ENCODE results near the gene FPR2. TPM values are rescaled to one million over a fixed set of nuclear protein-coding genes. Genes with fewer than 3 reads are reported as not detected.
"Not testable (repeated sequence)": the region's sequence is repeated elsewhere in the genome, so short reads cannot be mapped to it uniquely, and the experiment has no call there.

The FPR2 gene
- total RNA-seq, 1 donor from 2014 or later, result not detected

- H3K36me3 Mint-ChIP-seq (ENCODE audit: low read depth), result no peaks in the 10 kb centered on the region
- intact Hi-C loops (cut with micrococcal nuclease), result no loop called here
- no peaks in the 10 kb centered on the region for H3K4me1 Mint-ChIP-seq (ENCODE audit: low read depth)
- peaks cover 13% of the 10 kb centered on the region for H3K9me3 Mint-ChIP-seq
- H3K4me3 Mint-ChIP-seq, result no peak overlapping the region
- no peak overlapping the region for H3K27ac Mint-ChIP-seq
- DNase-seq (ENCODE audit: low spot score), result no peak
- H3K27me3 Mint-ChIP-seq (ENCODE audit: insufficient read depth), result peaks cover 3% of the 10 kb centered on the region
Measured at GRCh38 chr19:51727349-51727880, 33.6 kb upstream of the FPR2 start.

GRCh38 chr19:51729781-51730180, 31.2 kb upstream of the FPR2 start:
- Mint-ChIP-seq H3K27me3 (ENCODE audit: insufficient read depth) (no peaks in the 10 kb centered on the region), H3K4me1 (ENCODE audit: low read depth) (no peaks in the 10 kb centered on the region), H3K9me3 (peaks cover 13% of the 10 kb centered on the region), H3K27ac (no peak overlapping the region), H3K36me3 (ENCODE audit: low read depth) (no peaks in the 10 kb centered on the region), H3K4me3 (no peak overlapping the region)
- intact Hi-C loops (cut with micrococcal nuclease), result no loop called here
- no peak for DNase-seq (ENCODE audit: low spot score)

- Mint-ChIP-seq H3K27ac (no peak overlapping the region), H3K27me3 (ENCODE audit: insufficient read depth) (peaks cover 2% of the 10 kb centered on the region), H3K4me1 (ENCODE audit: low read depth) (no peaks in the 10 kb centered on the region), H3K4me3 (no peak overlapping the region), H3K9me3 (peaks cover 11% of the 10 kb centered on the region), H3K36me3 (ENCODE audit: low read depth) (no peaks in the 10 kb centered on the region)
- intact Hi-C loops (cut with micrococcal nuclease), result no loop called here
- no peak for DNase-seq (ENCODE audit: low spot score)
Measured at GRCh38 chr19:51733742-51734522, 27.0 kb upstream of the FPR2 start.

- H3K27me3 Mint-ChIP-seq (ENCODE audit: insufficient read depth), result peaks cover 2% of the 10 kb centered on the region
- intact Hi-C loops (cut with micrococcal nuclease), result no loop called here
- no peak for DNase-seq (ENCODE audit: low spot score)
- peaks cover 7% of the 10 kb centered on the region for H3K9me3 Mint-ChIP-seq
- H3K36me3 Mint-ChIP-seq (ENCODE audit: low read depth), result no peaks in the 10 kb centered on the region
- no peak overlapping the region for H3K27ac Mint-ChIP-seq
- H3K4me3 Mint-ChIP-seq, result no peak overlapping the region
- H3K4me1 Mint-ChIP-seq (ENCODE audit: low read depth), result no peaks in the 10 kb centered on the region
Measured at GRCh38 chr19:51735759-51736449, 25.1 kb upstream of the FPR2 start.

- Mint-ChIP-seq H3K9me3 (no peaks in the 10 kb centered on the region), H3K4me3 (no peak overlapping the region), H3K27ac (no peak overlapping the region), H3K36me3 (ENCODE audit: low read depth) (no peaks in the 10 kb centered on the region), H3K27me3 (ENCODE audit: insufficient read depth) (peaks cover 2% of the 10 kb centered on the region), H3K4me1 (ENCODE audit: low read depth) (no peaks in the 10 kb centered on the region)
- intact Hi-C loops (cut with micrococcal nuclease), result no loop called here
- no peak for DNase-seq (ENCODE audit: low spot score)
Measured at GRCh38 chr19:51737389-51737788, 23.6 kb upstream of the FPR2 start.

- Mint-ChIP-seq H3K9me3 (no peaks in the 10 kb centered on the region), H3K36me3 (ENCODE audit: low read depth) (no peaks in the 10 kb centered on the region), H3K27ac (no peak overlapping the region), H3K4me1 (ENCODE audit: low read depth) (no peaks in the 10 kb centered on the region), H3K27me3 (ENCODE audit: insufficient read depth) (peaks cover 2% of the 10 kb centered on the region), H3K4me3 (no peak overlapping the region)
- intact Hi-C loops (cut with micrococcal nuclease), result no loop called here
- DNase-seq (ENCODE audit: low spot score), result no peak
Measured at GRCh38 chr19:51737924-51738323, 23.1 kb upstream of the FPR2 start.

- H3K27me3 Mint-ChIP-seq (ENCODE audit: insufficient read depth); H3K27ac Mint-ChIP-seq; H3K4me1 Mint-ChIP-seq (ENCODE audit: low read depth); H3K9me3 Mint-ChIP-seq; H3K4me3 Mint-ChIP-seq; intact Hi-C loops (cut with micrococcal nuclease); H3K36me3 Mint-ChIP-seq (ENCODE audit: low read depth); DNase-seq (ENCODE audit: low spot score): not testable (repeated sequence)
Measured at GRCh38 chr19:51738523-51738922, 22.5 kb upstream of the FPR2 start.

GRCh38 chr19:51739466-51740213, 21.3 kb upstream of the FPR2 start:
- H3K4me1 Mint-ChIP-seq (ENCODE audit: low read depth), result no peaks in the 10 kb centered on the region
- no peak overlapping the region for H3K4me3 Mint-ChIP-seq
- H3K36me3 Mint-ChIP-seq (ENCODE audit: low read depth), result no peaks in the 10 kb centered on the region
- intact Hi-C loops (cut with micrococcal nuclease), result no loop called here
- DNase-seq (ENCODE audit: low spot score), result no peak
- no peak overlapping the region for H3K27ac Mint-ChIP-seq
- peaks cover 2% of the 10 kb centered on the region for H3K27me3 Mint-ChIP-seq (ENCODE audit: insufficient read depth)
- peaks cover 4% of the 10 kb centered on the region for H3K9me3 Mint-ChIP-seq

GRCh38 chr19:51740356-51740755, 20.6 kb upstream of the FPR2 start:
- peaks cover 4% of the 10 kb centered on the region for H3K9me3 Mint-ChIP-seq
- intact Hi-C loops (cut with micrococcal nuclease), result no loop called here
- no peaks in the 10 kb centered on the region for H3K4me1 Mint-ChIP-seq (ENCODE audit: low read depth)
- no peak for DNase-seq (ENCODE audit: low spot score)
- no peak overlapping the region for H3K27ac Mint-ChIP-seq
- no peaks in the 10 kb centered on the region for H3K36me3 Mint-ChIP-seq (ENCODE audit: low read depth)
- no peak overlapping the region for H3K4me3 Mint-ChIP-seq
- no peaks in the 10 kb centered on the region for H3K27me3 Mint-ChIP-seq (ENCODE audit: insufficient read depth)

- DNase-seq (ENCODE audit: low spot score), result no peak
- no peak overlapping the region for H3K4me3 Mint-ChIP-seq
- no peaks in the 10 kb centered on the region for H3K36me3 Mint-ChIP-seq (ENCODE audit: low read depth)
- peaks cover 7% of the 10 kb centered on the region for H3K9me3 Mint-ChIP-seq
- intact Hi-C loops (cut with micrococcal nuclease), result no loop called here
- no peak overlapping the region for H3K27ac Mint-ChIP-seq
- no peaks in the 10 kb centered on the region for H3K4me1 Mint-ChIP-seq (ENCODE audit: low read depth)
- no peaks in the 10 kb centered on the region for H3K27me3 Mint-ChIP-seq (ENCODE audit: insufficient read depth)
Measured at GRCh38 chr19:51742789-51743188, 18.2 kb upstream of the FPR2 start.

GRCh38 chr19:51743405-51743804, 17.6 kb upstream of the FPR2 start:
- DNase-seq (ENCODE audit: low spot score), result no peak
- intact Hi-C loops (cut with micrococcal nuclease), result no loop called here
- Mint-ChIP-seq H3K4me3 (no peak overlapping the region), H3K4me1 (ENCODE audit: low read depth) (no peaks in the 10 kb centered on the region), H3K36me3 (ENCODE audit: low read depth) (no peaks in the 10 kb centered on the region), H3K27ac (no peak overlapping the region), H3K27me3 (ENCODE audit: insufficient read depth) (no peaks in the 10 kb centered on the region), H3K9me3 (peaks cover 10% of the 10 kb centered on the region)

- Mint-ChIP-seq H3K27ac (no peak overlapping the region), H3K4me3 (no peak overlapping the region), H3K36me3 (ENCODE audit: low read depth) (no peaks in the 10 kb centered on the region), H3K9me3 (peaks cover 17% of the 10 kb centered on the region), H3K4me1 (ENCODE audit: low read depth) (no peaks in the 10 kb centered on the region), H3K27me3 (ENCODE audit: insufficient read depth) (no peaks in the 10 kb centered on the region)
- intact Hi-C loops (cut with micrococcal nuclease), result no loop called here
- DNase-seq (ENCODE audit: low spot score), result no peak
Measured at GRCh38 chr19:51746731-51747130, 14.2 kb upstream of the FPR2 start.

- H3K27me3 Mint-ChIP-seq (ENCODE audit: insufficient read depth), result no peaks in the 10 kb centered on the region
- no peak for DNase-seq (ENCODE audit: low spot score)
- peaks cover 13% of the 10 kb centered on the region for H3K9me3 Mint-ChIP-seq
- intact Hi-C loops (cut with micrococcal nuclease), result no loop called here
- H3K4me1 Mint-ChIP-seq (ENCODE audit: low read depth), result no peaks in the 10 kb centered on the region
- no peak overlapping the region for H3K27ac Mint-ChIP-seq
- H3K4me3 Mint-ChIP-seq, result no peak overlapping the region
- H3K36me3 Mint-ChIP-seq (ENCODE audit: low read depth), result no peaks in the 10 kb centered on the region
Measured at GRCh38 chr19:51749979-51750378, 11.0 kb upstream of the FPR2 start.

All from activated T-helper 1 cell treated with anti-CD3 and anti-CD28 coated beads, Interleukin-12 subunit alpha, Interleukin-12 subunit beta, Interleukin-2, Interleukin-4 antibody, amounts not matched to agents 30 ng/mL and 10 ng/mL and 1 ng/mL, durations not matched to agents 14 hours and 24 hours and 36 hours (primary cell).